Measurements from ENCODE around the gene PTX4. TPM values are rescaled to one million over a fixed set of nuclear protein-coding genes. Genes with fewer than 3 reads are reported as not detected.

The PTX4 gene
- total and polyA plus RNA-seq, 9 of the 15 experiments (the other 6 are each of a cell fraction or from before 2014, with no cell fraction given): 0.11 TPM; not detected in 8

GRCh38 chr16:1519831-1520230 lies 31.1 kb upstream of the PTX4 start:
- CTCF ChIA-PET (ENCODE audit: low intra/inter-chr PET ratio): no interaction called here
- no peaks in the 10 kb centered on the region for H3K79me2 ChIP-seq (ENCODE audit: control insufficient read depth, insufficient read depth, low read length)
- no peak for FAIRE-seq
- H3K36me3 ChIP-seq (ENCODE audit: control insufficient read depth, insufficient read depth, low read length): no peaks in the 10 kb centered on the region
- H3K9ac ChIP-seq (ENCODE audit: insufficient read depth in 1 of 2, low read depth in 2 of 2, low read length in 2 of 2): peak overlapping the region in 1 of 2 experiments; percentile 26; a peak in 1 of 4 replicates
- TF ChIP-seq BHLHE40 (IDR thresholded peaks at IDR 0.05; ENCODE audit: low read length): no peak
- no peak for TF ChIP-seq MTA3 (IDR thresholded peaks at IDR 0.05; ENCODE audit: borderline replicate concordance)
- 0 out of 2 replicates have a peak, but pooled peaks have one; percentile 16 for TF ChIP-seq POLR2G (IDR thresholded peaks at IDR 0.05; ENCODE audit: low read depth, low read length)
- H3K9me3 ChIP-seq (replicated peaks; ENCODE audit: control insufficient read depth, insufficient read depth, low read depth, low read length): no peaks in the 10 kb centered on the region
- peaks cover 0 to 33% of the 10 kb centered on the region in 2 experiments; a peak in 2 of 5 replicates for H3K4me1 ChIP-seq (replicated peaks in 1 of 2; ENCODE audit: control insufficient read depth in 2 of 2, insufficient read depth in 2 of 2, low read length in 2 of 2)
- peaks cover 0 to 4% of the 10 kb centered on the region in 2 experiments; a peak in 2 of 5 replicates for H3K27me3 ChIP-seq (ENCODE audit: control insufficient read depth in 2 of 2, insufficient read depth in 2 of 2, low read length in 2 of 2)
- no TSS peak for BruUV-seq (replicated peaks)
- H3K27ac ChIP-seq (ENCODE audit: extremely low read depth, low read depth, low read length): no peak overlapping the region
- H4K20me1 ChIP-seq (replicated peaks; ENCODE audit: control insufficient read depth, insufficient read depth, low read length): no peaks in the 10 kb centered on the region
- H3K4me3 ChIP-seq: no peak overlapping the region
- in situ Hi-C loops (cut with MboI): no loop called here
- no peak overlapping the region for H2AFZ ChIP-seq (ENCODE audit: low read depth, low read length)
- no peaks in the 10 kb centered on the region for H3K9me1 ChIP-seq (ENCODE audit: control insufficient read depth, insufficient read depth, low read length)
- no peak for DNase-seq (ENCODE audit: extremely low read depth in 1 of 4, low spot score in 3 of 4)
- intact Hi-C loops (cut with micrococcal nuclease): no loop called here
- no peak for ATAC-seq
- H3K4me2 ChIP-seq (ENCODE audit: insufficient read depth, low read length): no peak overlapping the region
- POLR2A ChIA-PET: no interaction called here
- WGBS (ENCODE audit: insufficient coverage, low coverage, missing lambda C conversion rate): 73% methylated on average over 17 of the region's 17 CpGs

- Histone ChIP-seq H3K4me3 (no peak overlapping the region), H4K20me1 (replicated peaks; ENCODE audit: control insufficient read depth, insufficient read depth, low read length) (no peaks in the 10 kb centered on the region), H2AFZ (ENCODE audit: low read depth, low read length) (no peak overlapping the region), H3K79me2 (ENCODE audit: control insufficient read depth, insufficient read depth, low read length) (no peaks in the 10 kb centered on the region), H3K9me3 (replicated peaks; ENCODE audit: control insufficient read depth, insufficient read depth, low read depth, low read length) (no peaks in the 10 kb centered on the region; the same call in 1 of the 2 replicates), H3K4me1 (replicated peaks in 1 of 2; ENCODE audit: control insufficient read depth in 2 of 2, insufficient read depth in 2 of 2, low read length in 2 of 2) (peaks cover 0 to 27% of the 10 kb centered on the region in 2 experiments; a peak in 2 of 5 replicates), H3K9ac (ENCODE audit: insufficient read depth in 1 of 2, low read depth in 2 of 2, low read length in 2 of 2) (peak overlapping the region in 1 of 2 experiments; percentile 74; a peak in 2 of 4 replicates), H3K9me1 (ENCODE audit: control insufficient read depth, insufficient read depth, low read length) (no peaks in the 10 kb centered on the region), H3K4me2 (ENCODE audit: insufficient read depth, low read length) (no peak overlapping the region), H3K36me3 (ENCODE audit: control insufficient read depth, insufficient read depth, low read length) (no peaks in the 10 kb centered on the region), H3K27ac (ENCODE audit: extremely low read depth, low read depth, low read length) (no peak overlapping the region), H3K27me3 (ENCODE audit: control insufficient read depth in 2 of 2, insufficient read depth in 2 of 2, low read length in 2 of 2) (no peaks in the 10 kb centered on the region)
- no peak for FAIRE-seq
- TF ChIP-seq CBFA2T3 (IDR thresholded peaks at IDR 0.05) (peak; percentile 38; the same call in 1 of the 2 replicates), PHF21A (IDR thresholded peaks at IDR 0.05; ENCODE audit: borderline replicate concordance, low read depth) (no peak), ZBTB9 (CRISPR knock-in tag; IDR thresholded peaks at IDR 0.05) (no peak), GTF3C2 (IDR thresholded peaks at IDR 0.05; ENCODE audit: borderline replicate concordance, extremely low read depth, insufficient read length) (no peak)
- BruUV-seq (replicated peaks): no TSS peak
- DNase-seq (ENCODE audit: extremely low read depth in 1 of 4, low spot score in 3 of 4): no peak
- intact Hi-C loops (cut with micrococcal nuclease): no loop called here
- WGBS (ENCODE audit: insufficient coverage, low coverage, missing lambda C conversion rate): 54% methylated on average over 16 of the region's 16 CpGs
- POLR2A ChIA-PET: interaction anchor here (1.2 to 1.8 kb wide), 2 partner anchors 9 to 92 kb away, joined by 3 to 5 read pairs; no protein-coding TSS in a partner anchor
- ATAC-seq: no peak; the same call in 2 of the 3 replicates
- CTCF ChIA-PET (ENCODE audit: low intra/inter-chr PET ratio): no interaction called here
- in situ Hi-C loops (cut with MboI): no loop called here
Observed at GRCh38 chr16:1518626-1519135, 29.9 kb upstream of the PTX4 start.
